ENCODE results near the gene SSTR3. TPM values are rescaled to one million over a fixed set of nuclear protein-coding genes. Genes with fewer than 3 reads are reported as not detected.

The SSTR3 gene
- total RNA-seq, 4 donors from 2014 or later, result 0.16 to 0.41 TPM; not detected in 2

GRCh38 chr22:37229805-37230672 lies 17.8 kb upstream of the SSTR3 start:
- Histone ChIP-seq H3K27ac (peak overlapping the region; percentile 68 to 78 (median 72)), H3K36me3 (no peaks in the 10 kb centered on the region), H3K4me1 (peaks cover 0 to 21% (median 7%) of the 10 kb centered on the region in 4 donors), H3K4me3 (no peak overlapping the region), H3K27me3 (no peaks in the 10 kb centered on the region), H3K9me3 (no peaks in the 10 kb centered on the region)
- in situ Hi-C loops (cut with MboI; ENCODE audit: low pct_ligation_motif_present in 1 of 4, low pct_unique_long_range_greater_than_20kb in 1 of 4, low sequenced_read_pairs in 3 of 4), result no loop called here
- intact Hi-C loops (cut with DNase I; ENCODE audit: low total_unique reads), result no loop called here
- TF ChIP-seq POLR2AphosphoS5 (IDR thresholded peaks at IDR 0.05) (no peak), EP300 (IDR thresholded peaks at IDR 0.05; ENCODE audit: low read depth) (no peak)
- WGBS, 2 donors (ENCODE audit: low coverage in 1 of 2), result 86% methylated on average over 4 of the region's 8 CpGs; no CpG with 5 or more reads in 1 of the 2 donors
- peak; percentile 80 for DNase-seq

GRCh38 chr22:37229012-37229804 lies 16.9 kb upstream of the SSTR3 start:
- intact Hi-C loops (cut with DNase I; ENCODE audit: low total_unique reads), result no loop called here
- no peaks in the 10 kb centered on the region for H3K9me3 ChIP-seq
- 61% methylated on average over 7 of the region's 7 CpGs; no CpG with 5 or more reads in 1 of the 2 donors for WGBS, 2 donors (ENCODE audit: low coverage in 1 of 2)

GRCh38 chr22:37228106-37229011 lies 16.1 kb upstream of the SSTR3 start:
- Histone ChIP-seq H3K9me3 (no peaks in the 10 kb centered on the region), H3K4me3 (no peak overlapping the region), H3K36me3 (no peaks in the 10 kb centered on the region), H3K27me3 (no peaks in the 10 kb centered on the region), H3K27ac (peak overlapping the region; percentile 68 to 78 (median 72)), H3K4me1 (peaks cover 0 to 21% (median 7%) of the 10 kb centered on the region in 4 donors)
- 59% methylated on average over 20 of the region's 20 CpGs; no CpG with 5 or more reads in 1 of the 2 donors for WGBS, 2 donors (ENCODE audit: low coverage in 1 of 2)
- TF ChIP-seq POLR2AphosphoS5 (IDR thresholded peaks at IDR 0.05), result no peak
- TF ChIP-seq CTCF (IDR thresholded peaks at IDR 0.05), result no peak
- TF ChIP-seq EP300 (IDR thresholded peaks at IDR 0.05; ENCODE audit: low read depth), result no peak
- TF ChIP-seq POLR2A (IDR thresholded peaks at IDR 0.05), result no peak
- peak; percentile 41 for DNase-seq
- intact Hi-C loops (cut with DNase I; ENCODE audit: low total_unique reads) (no loop called here), in situ Hi-C loops (cut with MboI; ENCODE audit: low pct_ligation_motif_present in 1 of 4, low pct_unique_long_range_greater_than_20kb in 1 of 4, low sequenced_read_pairs in 3 of 4) (no loop called here)

More at GRCh38 chr22:37229012-37229804, 16.9 kb upstream of the SSTR3 start:
- Histone ChIP-seq H3K27ac (peak overlapping the region; percentile 68 to 78 (median 72)), H3K4me3 (no peak overlapping the region), H3K27me3 (no peaks in the 10 kb centered on the region), H3K36me3 (no peaks in the 10 kb centered on the region), H3K4me1 (peaks cover 0 to 21% (median 7%) of the 10 kb centered on the region in 4 donors)
- no peak for DNase-seq
- in situ Hi-C loops (cut with MboI; ENCODE audit: low pct_ligation_motif_present in 1 of 4, low pct_unique_long_range_greater_than_20kb in 1 of 4, low sequenced_read_pairs in 3 of 4), result no loop called here
- TF ChIP-seq POLR2A (IDR thresholded peaks at IDR 0.05) (no peak), POLR2AphosphoS5 (IDR thresholded peaks at IDR 0.05) (no peak), EP300 (IDR thresholded peaks at IDR 0.05; ENCODE audit: low read depth) (no peak), CTCF (IDR thresholded peaks at IDR 0.05) (no peak)

GRCh38 chr22:37226514-37226913 lies 14.2 kb upstream of the SSTR3 start:
- TF ChIP-seq POLR2AphosphoS5 (IDR thresholded peaks at IDR 0.05) (no peak), POLR2A (IDR thresholded peaks at IDR 0.05) (no peak), CTCF (IDR thresholded peaks at IDR 0.05) (no peak), EP300 (IDR thresholded peaks at IDR 0.05; ENCODE audit: low read depth) (no peak)
- H3K36me3 ChIP-seq, result no peaks in the 10 kb centered on the region
- H3K4me1 ChIP-seq, result peaks cover 0 to 21% (median 7%) of the 10 kb centered on the region in 4 donors
- no peak overlapping the region for H3K27ac ChIP-seq
- no peak for DNase-seq
- intact Hi-C loops (cut with DNase I; ENCODE audit: low total_unique reads), result no loop called here
- WGBS, 2 donors (ENCODE audit: low coverage in 1 of 2), result 96% methylated on average over 14 of the region's 14 CpGs; no CpG with 5 or more reads in 1 of the 2 donors
- in situ Hi-C loops (cut with MboI; ENCODE audit: low pct_ligation_motif_present in 1 of 4, low pct_unique_long_range_greater_than_20kb in 1 of 4, low sequenced_read_pairs in 3 of 4), result no loop called here
- H3K27me3 ChIP-seq, result no peaks in the 10 kb centered on the region
- no peak overlapping the region for H3K4me3 ChIP-seq
- H3K9me3 ChIP-seq, result no peaks in the 10 kb centered on the region

All from transverse colon (tissue), 4 donors.